ENCODE measurements around the gene PRR20C.
"Not testable (repeated sequence)": the region's sequence is repeated elsewhere in the genome, so short reads cannot be mapped to it uniquely, and the experiment has no call there.

PRR20C gene

GRCh38 chr13:57153761-57154160, at the start of gene PRR20C:
Gene PRR20C, plus strand, starts transcription at chr13:57154061. Its CDS starts 387 bp downstream, at chr13:57154448.
- FAIRE-seq; DNase-seq (ENCODE audit: extremely low spot score, insufficient read length, low read depth): not testable (repeated sequence)

GRCh38 chr13:57114945-57115344, 38.9 kb upstream of the PRR20C start:
- no peak for FAIRE-seq
- DNase-seq (ENCODE audit: extremely low spot score, insufficient read length, low read depth), result no peak

DNA sequence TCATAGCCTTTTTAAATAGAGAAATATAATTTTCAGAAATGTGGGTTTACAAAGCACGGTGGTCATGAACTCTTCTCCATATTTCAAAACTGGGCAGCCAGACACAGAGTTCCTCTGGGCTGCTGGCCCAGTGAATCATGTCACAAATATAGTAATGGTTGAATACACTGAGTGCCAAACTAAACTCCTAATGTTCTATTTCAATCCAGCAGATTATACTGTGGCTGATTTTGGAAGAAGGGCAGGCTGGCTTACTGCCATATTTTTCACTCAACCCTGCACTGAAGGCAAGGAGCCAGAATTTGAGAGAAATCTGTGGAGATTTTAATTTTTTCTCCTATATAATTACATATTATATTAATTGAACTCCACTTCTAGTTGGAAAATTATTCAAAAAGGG, 30.2 kb upstream of the PRR20C start:
- no peak for FAIRE-seq
- DNase-seq (ENCODE audit: extremely low spot score, insufficient read length, low read depth), result no peak

- no peak for DNase-seq (ENCODE audit: extremely low spot score, insufficient read length, low read depth)
- no peak for FAIRE-seq
Observed at GRCh38 chr13:57128909-57129308, 25.0 kb upstream of the PRR20C start.

- DNase-seq (ENCODE audit: extremely low spot score, insufficient read length, low read depth), result no peak
Observed at GRCh38 chr13:57136093-57136492, 17.8 kb upstream of the PRR20C start.

DNA sequence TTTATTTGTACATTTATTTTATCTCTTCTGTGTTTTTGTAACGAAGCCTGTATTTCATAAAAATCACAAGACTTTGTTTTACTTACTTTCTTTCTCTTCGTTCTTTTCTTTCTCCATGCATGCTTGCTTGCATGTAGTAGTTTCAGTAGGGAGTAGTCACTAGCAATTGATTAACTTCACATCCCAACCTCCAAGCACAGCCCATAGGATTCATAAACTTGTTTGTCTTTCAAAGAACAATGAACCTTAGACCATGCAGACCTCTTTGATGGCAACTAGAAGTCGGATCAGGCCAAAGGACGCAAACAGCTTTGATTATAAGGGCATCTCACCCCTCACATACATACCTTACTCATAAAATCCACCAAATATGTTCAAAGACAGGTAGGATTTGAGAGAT, 16.3 kb upstream of the PRR20C start:
- DNase-seq (ENCODE audit: extremely low spot score, insufficient read length, low read depth), result no peak
- no peak for FAIRE-seq

More at GRCh38 chr13:57136093-57136492, 17.8 kb upstream of the PRR20C start:
- no peak for FAIRE-seq

GRCh38 chr13:57138988-57139387, 14.9 kb upstream of the PRR20C start:
- DNase-seq (ENCODE audit: extremely low spot score, insufficient read length, low read depth) (no peak), FAIRE-seq (no peak)

- FAIRE-seq; DNase-seq (ENCODE audit: extremely low spot score, insufficient read length, low read depth): not testable (repeated sequence)
Observed at GRCh38 chr13:57139781-57140180, 14.1 kb upstream of the PRR20C start.

GRCh38 chr13:57140235-57140968, 13.5 kb upstream of the PRR20C start, which contains the start of gene PRR20A:
Gene PRR20A, plus strand, starts transcription at chr13:57140918. Its CDS starts 387 bp downstream, at chr13:57141305.
- FAIRE-seq; DNase-seq (ENCODE audit: extremely low spot score, insufficient read length, low read depth): not testable (repeated sequence)

GRCh38 chr13:57147188-57147587, 6.7 kb upstream of the PRR20C start, which contains the start of gene PRR20B:
Gene PRR20B, plus strand, starts transcription at chr13:57147488. Its CDS starts 387 bp downstream, at chr13:57147875.
- not testable (repeated sequence) for DNase-seq (ENCODE audit: extremely low spot score, insufficient read length, low read depth); FAIRE-seq

GRCh38 chr13:57148106-57148505, 5.8 kb upstream of the PRR20C start:
- FAIRE-seq, result not testable (repeated sequence)

DNA sequence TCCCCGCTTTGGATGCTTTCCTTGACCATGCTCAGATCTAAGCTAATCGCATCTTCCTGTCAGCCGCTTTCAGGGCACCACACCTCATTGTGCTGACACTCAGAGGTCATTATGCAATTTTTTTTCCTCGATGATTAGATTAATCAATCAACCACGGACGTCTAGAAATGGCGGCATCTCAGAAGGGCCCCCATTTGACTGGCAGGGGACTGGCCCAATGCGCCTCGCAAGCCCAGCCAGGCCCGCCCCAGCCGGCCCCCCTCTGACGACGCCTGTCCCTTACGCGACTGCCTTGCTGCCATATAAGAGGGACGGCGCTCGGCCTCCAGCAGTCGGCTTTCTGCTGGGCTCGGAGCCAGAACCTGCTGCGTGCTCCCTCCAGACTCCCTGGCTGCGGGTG, 6.5 kb downstream of the PRR20C start, which contains the start of gene PRR20D:
TSS of gene PRR20D (plus strand) at position 301 of the 400 bp plus-strand sequence. CDS start 387 bp downstream, outside the sequence.
- not testable (repeated sequence) for FAIRE-seq

More at GRCh38 chr13:57148106-57148505, 5.8 kb upstream of the PRR20C start:
- not testable (repeated sequence) for DNase-seq (ENCODE audit: extremely low spot score, insufficient read length, low read depth)

GRCh38 chr13:57166897-57167296, 13.0 kb downstream of the PRR20C start, which contains the start of gene PRR20E:
Gene PRR20E, plus strand, starts transcription at chr13:57167197. Its CDS starts 387 bp downstream, at chr13:57167584.
- DNase-seq (ENCODE audit: extremely low spot score, insufficient read length, low read depth); FAIRE-seq: not testable (repeated sequence)

More for the DNA sequence above, 6.5 kb downstream of the PRR20C start, which contains the start of gene PRR20D:
- DNase-seq (ENCODE audit: extremely low spot score, insufficient read length, low read depth), result not testable (repeated sequence)

- no peak for FAIRE-seq
- DNase-seq (ENCODE audit: extremely low spot score, insufficient read length, low read depth), result no peak
Observed at GRCh38 chr13:57191667-57192066, 37.8 kb downstream of the PRR20C start.
